Smooth muscle cell (in vitro differentiated cells): Measurements from ENCODE around the gene MYH4. TPM values are rescaled to one million over a fixed set of nuclear protein-coding genes. Genes with fewer than 3 reads are reported as not detected.

ENCODE experiments used
- DNase-seq: peaks from one replicate; lab custom pipeline; 2025; ENCODE audit not compliant: unreplicated experiment; lab: John Stamatoyannopoulos, UW
- H2AFZ ChIP-seq: fragments of 200-600 bp; sonication (generic); 2 replicates; pipeline ENCODE4 v1.6.0; 2016; ENCODE audit warnings: antibody characterized with exemption, low read depth, mild to moderate bottlenecking
- H3F3A ChIP-seq: fragments of 200-600 bp; sonication (generic); 2 replicates; pipeline ENCODE4 v1.6.0; 2017; ENCODE audit warnings: antibody characterized with exemption, low read depth
- H3K27ac ChIP-seq: fragments of 200-600 bp; sonication (generic); 2 replicates; pipeline ENCODE4 v1.5.1; 2016; ENCODE audit warnings: low read depth, mild to moderate bottlenecking
- H3K27me3 ChIP-seq: fragments of 200-600 bp; sonication (generic); 2 replicates; pipeline ENCODE4 v1.6.1; 2016; ENCODE audit warnings: low read depth, mild to moderate bottlenecking
- H3K36me3 ChIP-seq: fragments of 200-600 bp; sonication (generic); 2 replicates; pipeline ENCODE4 v1.5.1; 2016; ENCODE audit warnings: low read depth
- H3K4me1 ChIP-seq: fragments of 200-600 bp; sonication (generic); 2 replicates; pipeline ENCODE4 v1.5.1; 2016; ENCODE audit warnings: low read depth
- H3K4me2 ChIP-seq: fragments of 200-600 bp; sonication (generic); 2 replicates; pipeline ENCODE4 v1.6.0; 2016; ENCODE audit warnings: mild to moderate bottlenecking
- H3K4me3 ChIP-seq: fragments of 200-600 bp; sonication (generic); 2 replicates; pipeline ENCODE4 v1.5.1; 2016; ENCODE audit warnings: mild to moderate bottlenecking
- H3K79me2 ChIP-seq: fragments of 200-600 bp; sonication (generic); 2 replicates; pipeline ENCODE4 v1.6.0; 2016; ENCODE audit warnings: low read depth, mild to moderate bottlenecking
- H3K9ac ChIP-seq: fragments of 200-600 bp; sonication (generic); 2 replicates; pipeline ENCODE4 v1.6.0; 2016; ENCODE audit warnings: low read depth
- H3K9me3 ChIP-seq: fragments of 200-600 bp; sonication (generic); replicated peaks from 2 replicates; pipeline ENCODE4 v1.5.1; 2016; ENCODE audit warnings: low read depth
- H4K20me1 ChIP-seq: fragments of 200-600 bp; sonication (generic); 2 replicates; pipeline ENCODE4 v1.6.0; 2016; ENCODE audit warnings: low read depth
- WGBS: methylation state at CpG from one replicate; pipeline ENCODE4 v1.1.7; 2016; ENCODE audit warnings: low lambda C conversion rate; 5-methylcytosine and 5-hydroxymethylcytosine counted together
- polyA plus RNA-seq: library from polyadenylated mRNA; unstranded; fragments of >200 nt; fragmentation: Nextera tagmentation; extraction: Ambion mirVana; gene quantifications from 2 replicates; pipeline ENCODE4 v1.2.1, GENCODE V29; 2016
- total RNA-seq: library from RNA; depleted of rRNA; stranded (reverse); fragments of >200 nt; gene quantifications from 2 replicates; pipeline ENCODE4 v1.2.3, GENCODE V29; 2014
- TF ChIP-seq, protein P1 (sequence below): fragments of 200-600 bp; sonication (generic); IDR thresholded peaks from 2 replicates; pipeline ENCODE4 v1.5.1; 2017; ENCODE audit warnings: borderline replicate concordance, mild to moderate bottlenecking, antibody characterized with exemption; ENCODE audit not compliant: insufficient read depth, poor library complexity, severe bottlenecking

MYH4 gene
- total and polyA plus RNA-seq, 2 experiments from 2014 or later, result not detected

- no peak overlapping the region for H3K9ac ChIP-seq
- no peaks in the 10 kb centered on the region for H3K27me3 ChIP-seq
- TF ChIP-seq, protein P1, sequence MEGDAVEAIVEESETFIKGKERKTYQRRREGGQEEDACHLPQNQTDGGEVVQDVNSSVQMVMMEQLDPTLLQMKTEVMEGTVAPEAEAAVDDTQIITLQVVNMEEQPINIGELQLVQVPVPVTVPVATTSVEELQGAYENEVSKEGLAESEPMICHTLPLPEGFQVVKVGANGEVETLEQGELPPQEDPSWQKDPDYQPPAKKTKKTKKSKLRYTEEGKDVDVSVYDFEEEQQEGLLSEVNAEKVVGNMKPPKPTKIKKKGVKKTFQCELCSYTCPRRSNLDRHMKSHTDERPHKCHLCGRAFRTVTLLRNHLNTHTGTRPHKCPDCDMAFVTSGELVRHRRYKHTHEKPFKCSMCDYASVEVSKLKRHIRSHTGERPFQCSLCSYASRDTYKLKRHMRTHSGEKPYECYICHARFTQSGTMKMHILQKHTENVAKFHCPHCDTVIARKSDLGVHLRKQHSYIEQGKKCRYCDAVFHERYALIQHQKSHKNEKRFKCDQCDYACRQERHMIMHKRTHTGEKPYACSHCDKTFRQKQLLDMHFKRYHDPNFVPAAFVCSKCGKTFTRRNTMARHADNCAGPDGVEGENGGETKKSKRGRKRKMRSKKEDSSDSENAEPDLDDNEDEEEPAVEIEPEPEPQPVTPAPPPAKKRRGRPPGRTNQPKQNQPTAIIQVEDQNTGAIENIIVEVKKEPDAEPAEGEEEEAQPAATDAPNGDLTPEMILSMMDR, result no peak
- no peak overlapping the region for H2AFZ ChIP-seq
- 71% methylated on average over 4 of the region's 4 CpGs for WGBS
- no peak overlapping the region for H3K4me3 ChIP-seq
- no peaks in the 10 kb centered on the region for H3K9me3 ChIP-seq
- no peaks in the 10 kb centered on the region for H3F3A ChIP-seq
- H3K27ac ChIP-seq, result no peak overlapping the region
- H3K4me2 ChIP-seq, result no peak overlapping the region
- no peaks in the 10 kb centered on the region for H3K79me2 ChIP-seq
- H3K4me1 ChIP-seq, result no peaks in the 10 kb centered on the region
- H4K20me1 ChIP-seq, result no peaks in the 10 kb centered on the region
- H3K36me3 ChIP-seq, result no peaks in the 10 kb centered on the region
- DNase-seq, result no peak
Measured at GRCh38 chr17:10463402-10463801, 6.0 kb downstream of the MYH4 start.

- H2AFZ ChIP-seq, result no peak overlapping the region
- H3K4me3 ChIP-seq, result no peak overlapping the region
- H3K27ac ChIP-seq, result no peak overlapping the region
- H3K27me3 ChIP-seq, result no peaks in the 10 kb centered on the region
- TF ChIP-seq, protein P1, result no peak
- 92% methylated on average over 4 of the region's 4 CpGs for WGBS
- DNase-seq, result no peak
- no peaks in the 10 kb centered on the region for H3K79me2 ChIP-seq
- no peaks in the 10 kb centered on the region for H3K36me3 ChIP-seq
- no peaks in the 10 kb centered on the region for H3F3A ChIP-seq
- H3K4me2 ChIP-seq, result no peak overlapping the region
- no peaks in the 10 kb centered on the region for H4K20me1 ChIP-seq
- no peak overlapping the region for H3K9ac ChIP-seq
- no peaks in the 10 kb centered on the region for H3K9me3 ChIP-seq
- no peaks in the 10 kb centered on the region for H3K4me1 ChIP-seq
Measured at GRCh38 chr17:10460062-10460461, 9.3 kb downstream of the MYH4 start.

- no peak overlapping the region for H2AFZ ChIP-seq
- DNase-seq, result no peak
- no peak overlapping the region for H3K4me3 ChIP-seq
- no peaks in the 10 kb centered on the region for H3K9me3 ChIP-seq
- H3F3A ChIP-seq, result no peaks in the 10 kb centered on the region
- 87% methylated on average over 3 of the region's 3 CpGs for WGBS
- H3K36me3 ChIP-seq, result no peaks in the 10 kb centered on the region
- H3K9ac ChIP-seq, result no peak overlapping the region
- H3K4me2 ChIP-seq, result no peak overlapping the region
- no peaks in the 10 kb centered on the region for H4K20me1 ChIP-seq
- H3K79me2 ChIP-seq, result no peaks in the 10 kb centered on the region
- no peak overlapping the region for H3K27ac ChIP-seq
- H3K4me1 ChIP-seq, result no peaks in the 10 kb centered on the region
- TF ChIP-seq, protein P1, result no peak
- no peaks in the 10 kb centered on the region for H3K27me3 ChIP-seq
Measured at GRCh38 chr17:10458701-10459100, 10.7 kb downstream of the MYH4 start.

DNA sequence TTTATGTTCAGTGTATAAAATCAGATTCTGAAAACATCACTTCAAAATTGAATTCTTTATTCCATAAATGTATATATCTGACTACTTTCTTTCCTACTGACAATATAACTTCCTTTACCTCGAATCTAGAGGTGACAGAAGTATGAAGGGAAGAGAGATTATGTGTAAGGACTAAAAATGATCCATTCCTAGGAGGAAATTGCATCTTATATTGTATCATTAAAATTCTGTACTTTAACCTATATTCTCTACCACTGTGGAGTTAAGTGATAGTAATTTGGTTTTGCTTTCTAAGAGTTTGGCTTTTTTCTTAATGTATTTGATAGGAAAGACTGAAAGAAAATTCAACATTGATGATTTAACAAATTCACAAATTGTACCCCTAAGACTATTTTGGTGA lies 11.4 kb downstream of the MYH4 start:
- H3K9ac ChIP-seq, result no peak overlapping the region
- 62% methylated on average over 1 of the region's 1 CpG for WGBS
- no peak overlapping the region for H3K4me3 ChIP-seq

More for the DNA sequence above, 11.4 kb downstream of the MYH4 start:
- no peaks in the 10 kb centered on the region for H3K4me1 ChIP-seq
- H3K9me3 ChIP-seq, result no peaks in the 10 kb centered on the region
- H2AFZ ChIP-seq, result no peak overlapping the region
- no peaks in the 10 kb centered on the region for H3K79me2 ChIP-seq
- no peaks in the 10 kb centered on the region for H3K36me3 ChIP-seq
- no peak overlapping the region for H3K27ac ChIP-seq
- no peak overlapping the region for H3K4me2 ChIP-seq
- H4K20me1 ChIP-seq, result no peaks in the 10 kb centered on the region
- DNase-seq, result no peak
- H3F3A ChIP-seq, result no peaks in the 10 kb centered on the region
- TF ChIP-seq, protein P1, result no peak
- H3K27me3 ChIP-seq, result no peaks in the 10 kb centered on the region
